Measurements from ENCODE around the gene HBQ1. TPM values are rescaled to one million over a fixed set of nuclear protein-coding genes. Genes with fewer than 3 reads are reported as not detected.
"Not testable (repeated sequence)": the region's sequence is repeated elsewhere in the genome, so short reads cannot be mapped to it uniquely, and the experiment has no call there.

HBQ1 gene
- total and polyA plus RNA-seq, 2 donors = 0.30 to 1.9 TPM

- 5% methylated on average over 51 of the region's 77 CpGs for WGBS
- Histone ChIP-seq H3K36me3 (ENCODE audit: control insufficient read depth in 2 of 2, insufficient read depth in 2 of 2, low read length in 1 of 2) (no peaks in the 10 kb centered on the region), H3K4me3 (ENCODE audit: low read length in 2 of 2) (peak overlapping the region in 1 of 2 donors; percentile 18), H3K27ac (ENCODE audit: low read depth in 1 of 2, low read length in 1 of 2) (peak overlapping the region in 1 of 2 donors; percentile 11), H3K9me3 (ENCODE audit: control insufficient read depth in 2 of 2, insufficient read depth in 1 of 2, low read length in 1 of 2) (peaks cover 1 to 17% of the 10 kb centered on the region in 2 donors), H3K4me1 (ENCODE audit: control insufficient read depth in 2 of 2, insufficient read depth in 2 of 2, low read length in 2 of 2) (peaks cover 0 to 8% of the 10 kb centered on the region in 2 donors), H3K27me3 (ENCODE audit: control insufficient read depth in 2 of 2, insufficient read depth in 1 of 2, low read length in 1 of 2) (peaks cover 45 to 75% of the 10 kb centered on the region in 2 donors)
- no peak for DNase-seq (ENCODE audit: low read depth in 6 of 9, low spot score in 9 of 9)
Measured at GRCh38 chr16:164827-165538, 15.3 kb upstream of the HBQ1 start.

GRCh38 chr16:165539-166374 lies 14.5 kb upstream of the HBQ1 start, which contains the start of gene HBM:
TSS of gene HBM (plus strand) at chr16:165978. CDS start at chr16:165998, 20 bp downstream.
- H3K4me1 ChIP-seq (ENCODE audit: control insufficient read depth in 2 of 2, insufficient read depth in 2 of 2, low read length in 2 of 2) = peaks cover 0 to 8% of the 10 kb centered on the region in 2 donors
- H3K27ac ChIP-seq (ENCODE audit: low read depth in 1 of 2, low read length in 1 of 2) = peak within 1 kb of the TSS in 1 of 2 donors; percentile 11
- whole genome bisulfite sequencing = 5% methylated on average over 75 of the region's 75 CpGs
- DNase-seq (ENCODE audit: low read depth in 6 of 9, low spot score in 9 of 9) = no peak
- H3K4me3 ChIP-seq (ENCODE audit: low read length in 2 of 2) = peak within 1 kb of the TSS in 1 of 2 donors; percentile 18
- H3K36me3 ChIP-seq (ENCODE audit: control insufficient read depth in 2 of 2, insufficient read depth in 2 of 2, low read length in 1 of 2) = no peaks in the 10 kb centered on the region
- peaks cover 50 to 78% of the 10 kb centered on the region in 2 donors for H3K27me3 ChIP-seq (ENCODE audit: control insufficient read depth in 2 of 2, insufficient read depth in 1 of 2, low read length in 1 of 2)
- H3K9me3 ChIP-seq (ENCODE audit: control insufficient read depth in 2 of 2, insufficient read depth in 1 of 2, low read length in 1 of 2) = peaks cover 1 to 17% of the 10 kb centered on the region in 2 donors

- Histone ChIP-seq H3K27me3 (ENCODE audit: control insufficient read depth in 2 of 2, insufficient read depth in 1 of 2, low read length in 1 of 2) (peaks cover 51 to 78% of the 10 kb centered on the region in 2 donors), H3K4me1 (ENCODE audit: control insufficient read depth in 2 of 2, insufficient read depth in 2 of 2, low read length in 2 of 2) (peaks cover 0 to 8% of the 10 kb centered on the region in 2 donors), H3K27ac (ENCODE audit: low read depth in 1 of 2, low read length in 1 of 2) (no peak overlapping the region), H3K4me3 (ENCODE audit: low read length in 2 of 2) (no peak overlapping the region), H3K36me3 (ENCODE audit: control insufficient read depth in 2 of 2, insufficient read depth in 2 of 2, low read length in 1 of 2) (no peaks in the 10 kb centered on the region), H3K9me3 (ENCODE audit: control insufficient read depth in 2 of 2, insufficient read depth in 1 of 2, low read length in 1 of 2) (peaks cover 1 to 17% of the 10 kb centered on the region in 2 donors)
- WGBS = 7% methylated on average over 45 of the region's 45 CpGs
- no peak for DNase-seq (ENCODE audit: low read depth in 6 of 9, low spot score in 9 of 9)
Measured at GRCh38 chr16:166375-167121, 13.7 kb upstream of the HBQ1 start.

DNA sequence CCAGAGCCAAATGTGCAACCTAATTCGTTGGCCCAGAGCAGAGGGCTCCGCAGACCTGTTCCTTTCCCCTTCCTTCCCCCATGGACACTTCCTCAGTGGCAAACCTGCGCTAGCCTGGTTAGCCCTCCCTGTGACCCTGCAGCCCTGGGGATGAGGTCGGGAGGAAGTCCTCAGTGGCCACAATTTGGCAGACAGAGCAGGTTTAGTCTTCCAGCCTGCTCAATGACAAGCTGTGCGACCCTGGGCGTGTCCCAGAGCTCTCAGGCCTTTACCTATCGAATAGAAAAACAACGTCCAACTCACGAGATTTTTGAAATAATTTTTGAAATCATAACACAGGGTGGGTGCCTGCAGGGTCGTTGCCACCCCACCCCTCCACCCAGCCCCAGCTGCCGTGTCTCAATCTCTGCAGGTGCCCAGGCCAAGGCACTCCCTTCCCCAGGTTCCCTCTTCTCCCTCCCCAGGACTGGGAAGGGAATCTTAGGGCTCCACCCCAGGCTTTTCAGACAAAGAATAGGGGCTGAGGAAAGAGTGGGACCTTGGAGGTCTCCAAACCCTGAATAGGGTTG lies 13.1 kb upstream of the HBQ1 start:
- peaks cover 0 to 8% of the 10 kb centered on the region in 2 donors for H3K4me1 ChIP-seq (ENCODE audit: control insufficient read depth in 2 of 2, insufficient read depth in 2 of 2, low read length in 2 of 2)
- peaks cover 1 to 17% of the 10 kb centered on the region in 2 donors for H3K9me3 ChIP-seq (ENCODE audit: control insufficient read depth in 2 of 2, insufficient read depth in 1 of 2, low read length in 1 of 2)
- peaks cover 54 to 76% of the 10 kb centered on the region in 2 donors for H3K27me3 ChIP-seq (ENCODE audit: control insufficient read depth in 2 of 2, insufficient read depth in 1 of 2, low read length in 1 of 2)
- WGBS = 18% methylated on average over 11 of the region's 11 CpGs
- no peak overlapping the region for H3K27ac ChIP-seq (ENCODE audit: low read depth in 1 of 2, low read length in 1 of 2)
- H3K4me3 ChIP-seq (ENCODE audit: low read length in 2 of 2) = no peak overlapping the region
- H3K36me3 ChIP-seq (ENCODE audit: control insufficient read depth in 2 of 2, insufficient read depth in 2 of 2, low read length in 1 of 2) = no peaks in the 10 kb centered on the region
- DNase-seq (ENCODE audit: low read depth in 6 of 9, low spot score in 9 of 9) = no peak

DNA sequence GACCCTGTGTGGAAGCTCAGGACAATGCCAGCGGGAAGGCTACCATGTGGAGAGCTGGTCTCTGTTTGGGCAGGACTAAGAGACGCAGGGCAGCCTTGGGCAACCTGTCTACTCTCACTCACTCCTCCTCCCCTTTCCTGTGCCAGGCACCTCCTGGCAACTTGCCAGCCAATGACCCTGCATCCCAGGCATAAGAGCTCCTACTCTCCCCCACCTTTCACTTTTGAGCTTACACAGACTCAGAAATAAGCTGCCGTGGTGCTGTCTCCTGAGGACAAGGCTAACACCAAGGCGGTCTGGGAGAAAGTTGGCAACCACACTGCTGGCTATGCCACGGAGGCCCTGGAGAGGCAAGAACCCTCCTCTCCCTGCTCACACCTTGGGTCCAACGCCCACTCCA lies 11.8 kb upstream of the HBQ1 start:
- Histone ChIP-seq H3K4me1 (ENCODE audit: control insufficient read depth in 2 of 2, insufficient read depth in 2 of 2, low read length in 2 of 2) (peaks cover 0 to 8% of the 10 kb centered on the region in 2 donors), H3K27me3 (ENCODE audit: control insufficient read depth in 2 of 2, insufficient read depth in 1 of 2, low read length in 1 of 2) (peaks cover 51 to 72% of the 10 kb centered on the region in 2 donors), H3K36me3 (ENCODE audit: control insufficient read depth in 2 of 2, insufficient read depth in 2 of 2, low read length in 1 of 2) (no peaks in the 10 kb centered on the region), H3K9me3 (ENCODE audit: control insufficient read depth in 2 of 2, insufficient read depth in 1 of 2, low read length in 1 of 2) (peaks cover 1 to 17% of the 10 kb centered on the region in 2 donors), H3K4me3 (ENCODE audit: low read length in 2 of 2) (no peak overlapping the region), H3K27ac (ENCODE audit: low read depth in 1 of 2, low read length in 1 of 2) (no peak overlapping the region)
- DNase-seq (ENCODE audit: low read depth in 6 of 9, low spot score in 9 of 9) = no peak
- WGBS = 84% methylated on average over 6 of the region's 6 CpGs

GRCh38 chr16:169014-169413 lies 11.2 kb upstream of the HBQ1 start:
- H3K27ac ChIP-seq (ENCODE audit: low read depth in 1 of 2, low read length in 1 of 2) = no peak overlapping the region
- H3K27me3 ChIP-seq (ENCODE audit: control insufficient read depth in 2 of 2, insufficient read depth in 1 of 2, low read length in 1 of 2) = peaks cover 51 to 75% of the 10 kb centered on the region in 2 donors
- no peak for DNase-seq (ENCODE audit: low read depth in 6 of 9, low spot score in 9 of 9)
- no peaks in the 10 kb centered on the region for H3K36me3 ChIP-seq (ENCODE audit: control insufficient read depth in 2 of 2, insufficient read depth in 2 of 2, low read length in 1 of 2)
- peaks cover 1 to 17% of the 10 kb centered on the region in 2 donors for H3K9me3 ChIP-seq (ENCODE audit: control insufficient read depth in 2 of 2, insufficient read depth in 1 of 2, low read length in 1 of 2)
- H3K4me3 ChIP-seq (ENCODE audit: low read length in 2 of 2) = no peak overlapping the region
- H3K4me1 ChIP-seq (ENCODE audit: control insufficient read depth in 2 of 2, insufficient read depth in 2 of 2, low read length in 2 of 2) = peaks cover 0 to 8% of the 10 kb centered on the region in 2 donors
- WGBS = 54% methylated on average over 3 of the region's 3 CpGs

GRCh38 chr16:170088-170507 lies 10.2 kb upstream of the HBQ1 start:
- not testable (repeated sequence) for H3K4me1 ChIP-seq (ENCODE audit: control insufficient read depth in 2 of 2, insufficient read depth in 2 of 2, low read length in 2 of 2); H3K27ac ChIP-seq (ENCODE audit: low read depth in 1 of 2, low read length in 1 of 2); H3K4me3 ChIP-seq (ENCODE audit: low read length in 2 of 2); DNase-seq (ENCODE audit: low read depth in 6 of 9, low spot score in 9 of 9); H3K36me3 ChIP-seq (ENCODE audit: control insufficient read depth in 2 of 2, insufficient read depth in 2 of 2, low read length in 1 of 2)
- peaks cover 56 to 81% of the 10 kb centered on the region in 2 donors for H3K27me3 ChIP-seq (ENCODE audit: control insufficient read depth in 2 of 2, insufficient read depth in 1 of 2, low read length in 1 of 2)
- 6% methylated on average over 5 of the region's 5 CpGs for WGBS
- H3K9me3 ChIP-seq (ENCODE audit: control insufficient read depth in 2 of 2, insufficient read depth in 1 of 2, low read length in 1 of 2) = peaks cover 1 to 15% of the 10 kb centered on the region in 2 donors

- no peaks in the 10 kb centered on the region for H3K4me1 ChIP-seq (ENCODE audit: control insufficient read depth in 2 of 2, insufficient read depth in 2 of 2, low read length in 2 of 2)
- 42% methylated on average over 1 of the region's 1 CpG for WGBS
- H3K4me3 ChIP-seq (ENCODE audit: low read length in 2 of 2) = no peak overlapping the region
- H3K9me3 ChIP-seq (ENCODE audit: control insufficient read depth in 2 of 2, insufficient read depth in 1 of 2, low read length in 1 of 2) = peaks cover 0 to 8% of the 10 kb centered on the region in 2 donors
- H3K27ac ChIP-seq (ENCODE audit: low read depth in 1 of 2, low read length in 1 of 2) = no peak overlapping the region
- peaks cover 55 to 80% of the 10 kb centered on the region in 2 donors for H3K27me3 ChIP-seq (ENCODE audit: control insufficient read depth in 2 of 2, insufficient read depth in 1 of 2, low read length in 1 of 2)
- no peak for DNase-seq (ENCODE audit: low read depth in 6 of 9, low spot score in 9 of 9)
- no peaks in the 10 kb centered on the region for H3K36me3 ChIP-seq (ENCODE audit: control insufficient read depth in 2 of 2, insufficient read depth in 2 of 2, low read length in 1 of 2)
Measured at GRCh38 chr16:170788-171187, 9.5 kb upstream of the HBQ1 start.

Measured in thymus (tissue), 11 donors.